Measurements from ENCODE around the gene ANXA10.
"Not testable (repeated sequence)": the region's sequence is repeated elsewhere in the genome, so short reads cannot be mapped to it uniquely, and the experiment has no call there.

The ANXA10 gene

DNA sequence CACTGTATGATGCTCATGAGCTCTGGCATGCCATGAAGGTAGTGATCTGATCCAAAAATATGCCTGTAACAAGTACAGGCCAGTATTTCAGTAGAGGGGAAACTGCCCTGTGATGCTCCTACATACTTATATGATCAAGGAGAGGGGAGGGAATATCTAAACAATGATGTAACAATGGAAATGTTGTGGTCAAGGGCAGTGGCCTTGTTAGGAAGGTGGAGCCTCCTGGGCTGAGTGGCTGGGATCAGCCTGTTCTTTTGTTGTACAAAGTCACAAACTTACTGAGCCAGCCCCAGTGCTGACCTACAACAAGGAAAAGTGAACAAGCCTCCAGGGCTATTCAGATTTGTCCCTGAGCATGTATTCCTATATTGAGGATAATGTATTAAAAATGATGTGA, 70.3 kb downstream of the ANXA10 start:
- DNase-seq (ENCODE audit: low spot score), result no peak

DNA sequence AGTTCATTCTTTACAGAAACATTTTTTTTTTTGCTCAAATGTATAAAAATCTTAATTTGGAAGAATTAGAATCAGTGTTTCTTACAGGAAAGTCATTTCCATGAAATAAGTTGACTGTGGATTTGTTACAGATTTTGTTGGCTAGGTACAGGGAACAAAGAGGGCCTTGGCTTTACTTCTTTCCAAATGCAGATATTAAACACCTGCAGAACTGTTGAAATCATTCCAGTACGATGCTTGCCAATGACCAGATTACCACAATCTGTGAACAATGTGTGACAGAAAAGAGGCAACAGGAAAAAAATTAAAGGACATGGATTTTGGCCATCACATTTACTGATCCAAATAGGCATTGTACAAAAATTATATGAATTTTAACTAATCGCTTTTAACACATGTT, 70.8 kb downstream of the ANXA10 start:
- DNase-seq (ENCODE audit: low spot score), result no peak

DNA sequence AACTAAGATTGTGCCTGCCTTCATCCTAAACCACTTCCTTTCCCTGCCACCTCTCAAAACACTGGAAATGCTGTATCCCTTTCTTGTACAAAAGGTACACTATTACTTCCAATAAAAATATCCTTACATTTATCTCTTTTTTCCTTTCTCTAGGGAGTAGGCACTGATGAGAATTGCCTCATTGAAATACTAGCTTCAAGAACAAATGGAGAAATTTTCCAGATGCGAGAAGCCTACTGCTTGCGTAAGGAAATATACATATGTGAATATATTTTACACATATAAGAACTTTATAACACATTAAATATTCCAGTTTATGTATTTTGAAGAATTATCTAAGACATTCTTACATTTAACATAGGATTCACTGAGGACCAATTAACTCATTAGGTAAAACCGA, 71.7 kb downstream of the ANXA10 start:
- DNase-seq (ENCODE audit: low spot score), result no peak

DNA sequence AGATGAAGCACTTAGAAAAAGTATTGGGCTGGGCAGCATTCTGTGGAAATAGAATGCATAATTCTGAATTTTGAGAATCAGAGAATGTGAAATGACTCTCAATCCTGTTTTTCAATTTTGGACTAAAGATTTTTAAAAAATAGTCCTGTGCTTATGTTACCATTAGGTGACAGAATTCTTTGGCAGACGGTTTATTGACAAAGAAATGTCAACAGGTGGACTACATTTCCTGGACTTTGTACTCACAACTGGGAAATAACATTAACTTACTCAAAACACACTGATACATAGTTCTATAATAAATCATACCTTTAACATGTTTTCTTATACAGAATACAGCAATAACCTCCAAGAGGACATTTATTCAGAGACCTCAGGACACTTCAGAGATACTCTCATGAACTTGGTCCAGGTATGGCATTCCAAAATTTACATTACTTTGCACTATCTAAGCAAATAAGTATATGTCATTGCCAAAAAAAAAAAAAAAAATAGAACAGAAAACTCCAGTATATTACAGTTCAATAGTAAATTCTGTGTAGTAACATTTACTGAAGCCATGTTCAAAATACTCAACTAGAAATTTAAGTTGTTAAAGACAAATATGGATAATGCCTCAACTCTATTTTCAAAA, 72.7 kb downstream of the ANXA10 start:
- DNase-seq (ENCODE audit: low spot score), result no peak

DNA sequence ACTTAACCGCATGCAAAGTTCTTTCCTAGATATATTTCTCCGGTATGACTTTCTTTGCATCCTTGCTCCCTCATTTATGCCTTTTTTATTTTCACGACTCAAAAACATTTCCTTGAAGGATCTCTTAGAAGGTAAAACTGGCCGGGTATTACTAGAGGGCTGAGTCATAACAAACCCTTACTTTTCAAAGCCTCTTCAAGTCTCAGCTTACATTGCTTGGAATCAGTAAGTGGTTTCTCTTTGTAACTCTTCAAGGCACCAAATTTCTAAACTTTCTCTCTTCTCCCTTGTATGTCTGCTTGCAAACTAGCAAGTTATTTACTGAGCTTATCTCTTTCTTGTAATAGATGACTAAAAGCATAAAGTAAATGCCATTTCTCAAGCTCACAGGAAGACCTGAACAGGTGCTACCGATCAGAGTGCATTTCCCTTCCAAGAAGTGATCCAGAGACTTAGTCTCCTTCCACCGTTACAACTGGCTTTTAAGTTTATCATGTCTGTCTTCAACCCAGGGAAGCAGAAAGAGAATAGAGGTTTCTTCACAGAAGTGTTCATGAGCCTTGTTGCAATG, 75.5 kb downstream of the ANXA10 start:
- no peak for DNase-seq (ENCODE audit: low spot score)

DNA sequence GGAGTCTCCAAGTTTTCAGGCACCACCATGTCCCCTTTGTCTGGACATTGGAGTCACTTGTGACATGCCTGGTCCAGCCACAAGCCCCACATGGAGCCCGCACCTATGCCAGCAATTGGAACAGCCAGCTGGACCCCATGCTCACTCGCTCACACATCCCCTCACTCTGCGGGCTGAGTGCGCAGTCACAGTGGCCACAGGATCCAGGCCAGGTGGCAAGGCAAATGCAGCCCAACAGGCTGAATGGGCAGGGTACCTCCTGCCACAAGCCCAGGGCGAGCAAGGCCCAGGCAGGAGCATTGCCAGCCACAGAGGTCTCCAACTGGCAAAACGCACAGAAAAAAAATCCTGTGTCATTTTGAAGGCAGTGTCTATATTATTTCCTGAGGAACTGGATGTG, 82.0 kb downstream of the ANXA10 start:
- no peak for DNase-seq (ENCODE audit: low spot score)

DNA sequence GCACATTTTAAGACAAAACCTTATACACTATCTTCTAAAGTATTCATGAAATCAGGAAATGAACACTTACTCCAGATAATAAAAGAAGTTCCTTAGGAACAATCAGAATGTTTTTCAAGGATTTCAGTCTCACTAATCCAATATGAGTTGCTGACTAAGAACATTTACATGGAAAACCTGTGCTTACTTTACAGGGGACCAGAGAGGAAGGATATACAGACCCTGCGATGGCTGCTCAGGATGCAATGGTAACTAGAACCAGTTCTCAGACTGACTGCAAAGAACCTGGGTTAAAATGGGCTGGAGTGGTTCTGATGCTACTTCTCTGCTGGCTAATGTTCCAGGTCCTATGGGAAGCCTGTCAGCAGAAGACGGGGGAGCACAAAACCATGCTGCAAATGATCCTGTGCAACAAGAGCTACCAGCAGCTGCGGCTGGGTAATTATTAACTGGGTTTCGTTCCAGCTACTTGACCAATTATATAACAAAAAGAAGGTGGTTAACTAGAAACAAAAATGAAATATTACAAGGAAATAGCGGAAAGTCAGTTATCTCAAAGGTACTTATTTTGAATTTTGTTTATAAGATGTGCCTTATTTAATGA, 85.3 kb downstream of the ANXA10 start:
- DNase-seq (ENCODE audit: low spot score), result no peak

DNA sequence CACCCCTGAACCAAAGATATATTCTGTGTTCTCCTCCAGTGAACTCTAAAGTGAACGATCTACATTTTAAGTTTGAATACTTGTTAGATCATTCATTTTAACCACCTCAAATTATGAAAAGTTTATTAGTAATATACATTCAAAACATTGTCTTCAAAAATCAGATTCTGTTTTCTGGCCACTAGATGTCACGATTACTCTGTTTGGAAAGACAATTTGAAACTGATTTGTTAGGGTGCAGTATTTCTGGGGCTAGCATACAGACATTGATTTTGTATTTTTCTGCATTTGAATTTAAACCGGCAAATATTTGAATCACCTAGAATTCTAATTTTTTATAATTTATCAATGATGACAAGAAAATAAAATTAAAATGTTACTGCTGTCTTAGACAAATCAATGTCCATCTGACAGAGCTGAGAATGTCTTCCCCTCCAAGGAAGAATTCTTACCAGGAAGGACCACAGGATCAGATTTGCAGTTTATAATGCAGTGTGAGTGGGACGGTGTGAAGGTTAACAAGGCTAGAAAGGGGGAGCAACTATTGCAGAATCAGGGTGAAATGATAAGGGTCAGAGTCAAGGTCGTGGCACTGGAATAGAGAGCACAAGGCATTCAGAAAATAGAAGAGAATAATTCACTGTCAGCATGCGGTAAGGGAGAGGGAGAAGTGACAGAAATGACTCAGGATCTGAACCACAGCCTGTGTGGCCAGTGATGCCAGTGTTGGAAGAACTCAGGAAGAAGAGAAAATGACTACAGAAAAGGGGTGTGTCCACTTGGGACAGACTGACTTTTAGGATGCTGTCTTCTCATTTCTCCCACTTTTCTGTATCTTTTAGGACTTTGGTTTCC, 91.6 kb downstream of the ANXA10 start:
- peak; percentile 26 for DNase-seq (ENCODE audit: low spot score)

DNA sequence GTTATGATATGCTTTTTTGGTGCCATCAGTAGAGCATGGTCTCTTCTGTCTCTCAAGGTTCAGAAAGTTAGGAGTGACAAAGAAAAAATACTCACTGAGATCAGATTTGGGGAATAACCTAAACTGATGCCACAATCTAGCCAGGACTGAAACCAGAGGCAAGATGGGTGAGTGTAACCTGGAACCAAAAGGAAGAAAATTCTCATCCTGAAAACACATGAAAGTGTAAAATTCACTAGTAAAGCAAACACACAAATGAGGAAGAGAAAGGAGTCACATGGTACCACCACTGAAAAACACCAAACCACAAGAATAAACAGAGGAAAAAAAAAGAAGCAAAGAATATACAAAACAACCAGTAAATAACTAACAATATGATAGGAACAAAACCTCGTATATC, 96.4 kb downstream of the ANXA10 start:
- no peak for DNase-seq (ENCODE audit: low spot score)

DNA sequence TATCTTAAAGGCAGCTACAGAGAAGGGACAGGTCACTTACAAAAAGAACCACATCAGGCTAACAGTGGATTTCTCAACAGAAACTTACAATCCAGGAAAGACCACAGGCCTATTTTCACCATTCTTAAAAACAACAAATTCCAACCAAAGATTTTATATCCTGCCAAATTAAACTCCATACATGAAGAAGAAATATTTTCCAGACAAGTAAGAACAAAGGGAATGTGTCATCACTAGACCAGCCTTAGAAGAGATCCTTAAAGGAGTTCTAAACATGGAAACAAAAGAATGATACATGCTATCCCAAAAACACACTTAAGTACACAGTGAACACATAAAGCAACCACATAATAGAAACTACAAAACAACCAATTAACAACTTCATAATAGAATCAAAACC, 105.6 kb downstream of the ANXA10 start:
- DNase-seq (ENCODE audit: low spot score), result no peak

DNA sequence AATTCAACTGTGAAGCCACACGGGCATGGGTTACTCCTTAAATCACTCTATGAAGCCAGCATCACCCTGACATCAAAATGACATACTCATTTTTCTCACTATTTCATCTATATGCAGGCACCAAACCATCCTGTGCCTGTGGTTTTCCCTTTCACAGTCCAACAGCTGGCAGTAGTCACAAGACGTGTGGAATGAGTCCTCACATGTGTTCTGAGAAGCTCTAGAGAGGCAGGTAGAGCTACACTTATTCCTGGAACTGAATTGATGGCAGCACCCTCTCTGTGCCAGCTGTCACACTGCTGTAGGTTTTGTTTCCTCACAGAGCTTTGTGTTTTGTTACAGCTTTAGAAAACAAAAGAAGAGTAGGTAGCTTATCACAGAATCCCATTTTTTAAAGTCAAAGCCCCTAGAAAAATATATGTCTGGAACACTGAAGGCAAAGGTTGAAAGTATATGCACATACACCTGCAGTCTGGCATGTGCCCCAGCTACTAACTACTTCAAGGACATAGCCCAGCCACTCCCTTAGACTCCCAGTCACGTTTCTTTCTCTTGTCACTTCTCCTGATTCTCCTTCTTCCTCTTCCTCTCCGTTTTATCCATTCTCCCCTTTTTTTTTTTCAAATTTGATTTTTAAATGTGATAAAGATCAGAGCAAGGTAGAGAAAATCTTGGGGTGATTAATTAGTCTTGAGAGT, 107.1 kb downstream of the ANXA10 start:
- DNase-seq (ENCODE audit: low spot score), result no peak

DNA sequence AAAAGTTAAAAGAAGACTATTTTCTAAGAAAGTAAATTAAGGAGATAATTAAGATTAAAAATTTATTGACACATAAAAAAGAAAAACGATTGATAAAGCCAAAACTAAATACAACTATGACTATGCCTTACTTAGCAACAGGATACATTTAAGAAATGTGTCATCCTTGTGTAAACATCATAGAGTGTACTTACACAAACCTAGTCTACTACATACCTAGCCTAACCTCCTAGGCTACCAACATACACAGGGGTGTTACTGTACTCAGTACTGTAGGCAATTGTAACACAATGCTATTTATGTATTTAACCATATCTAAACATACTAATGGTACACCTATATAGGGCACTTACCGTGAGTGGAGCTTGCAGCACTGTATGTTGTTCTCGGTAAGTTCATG, 108.3 kb downstream of the ANXA10 start:
- DNase-seq (ENCODE audit: low spot score), result no peak

DNA sequence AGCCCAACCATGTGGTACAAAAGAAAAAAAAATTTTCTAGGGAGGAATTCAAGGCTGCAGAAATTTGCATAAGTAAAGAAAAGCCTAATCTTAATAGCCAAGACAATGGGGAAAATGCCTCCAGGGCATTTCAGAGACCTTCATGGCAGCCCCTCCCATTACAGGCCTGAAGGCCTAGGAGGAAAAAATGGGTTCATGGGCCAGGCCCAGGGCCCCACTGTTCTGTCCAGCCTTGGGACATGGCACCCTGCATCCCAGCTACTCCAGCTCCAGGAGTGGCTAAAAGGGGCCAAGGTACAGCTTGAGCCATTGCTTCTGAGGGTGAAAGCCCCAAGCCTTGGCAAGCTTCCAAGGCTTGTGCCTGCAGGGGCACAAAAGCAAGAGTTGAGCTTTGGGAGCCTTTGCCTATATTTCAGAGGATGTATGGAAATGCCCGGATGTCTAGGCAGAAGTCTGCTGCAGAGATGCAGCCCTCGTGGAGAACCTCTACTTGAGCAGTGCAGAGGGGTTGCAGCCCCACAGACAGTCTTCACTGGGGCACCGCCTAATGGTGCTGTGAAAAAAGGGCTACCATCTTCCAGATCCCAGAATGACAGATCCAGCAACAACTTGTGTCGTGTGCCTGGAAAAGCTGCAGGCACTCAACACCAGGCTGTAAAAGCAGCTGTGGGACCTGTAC, 111.0 kb downstream of the ANXA10 start:
- no peak for DNase-seq (ENCODE audit: low spot score)

DNA sequence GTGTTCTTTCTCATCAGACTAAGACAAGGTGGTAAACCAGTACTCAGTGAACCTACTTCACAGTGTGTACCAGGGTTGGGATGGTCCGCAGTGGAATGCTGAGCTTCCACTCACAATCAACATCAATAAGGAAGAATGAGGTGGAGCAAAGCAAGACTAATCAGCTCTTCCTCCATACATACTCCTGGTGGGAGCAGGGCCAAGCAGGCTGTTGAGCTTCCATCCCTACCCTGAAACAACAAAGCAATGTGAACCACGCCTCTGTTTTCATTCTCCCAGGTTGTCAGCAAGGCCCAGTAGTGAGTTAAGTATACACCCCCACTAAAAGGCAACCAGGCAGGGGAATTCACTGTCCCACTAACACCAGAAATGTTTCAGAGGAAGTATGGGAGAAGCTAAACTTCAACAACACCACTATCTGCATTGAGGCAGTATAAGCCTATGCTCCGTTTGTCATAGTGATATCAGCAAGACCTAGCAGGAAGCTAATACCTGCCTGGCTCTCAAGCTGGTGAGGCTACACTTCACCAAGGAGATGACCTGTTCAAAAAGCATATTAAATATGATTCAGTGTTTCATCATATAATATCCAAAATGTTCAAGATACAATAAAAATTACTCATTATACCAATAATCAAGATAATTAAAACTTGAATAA, 116.7 kb downstream of the ANXA10 start:
- no peak for DNase-seq (ENCODE audit: low spot score)

DNA sequence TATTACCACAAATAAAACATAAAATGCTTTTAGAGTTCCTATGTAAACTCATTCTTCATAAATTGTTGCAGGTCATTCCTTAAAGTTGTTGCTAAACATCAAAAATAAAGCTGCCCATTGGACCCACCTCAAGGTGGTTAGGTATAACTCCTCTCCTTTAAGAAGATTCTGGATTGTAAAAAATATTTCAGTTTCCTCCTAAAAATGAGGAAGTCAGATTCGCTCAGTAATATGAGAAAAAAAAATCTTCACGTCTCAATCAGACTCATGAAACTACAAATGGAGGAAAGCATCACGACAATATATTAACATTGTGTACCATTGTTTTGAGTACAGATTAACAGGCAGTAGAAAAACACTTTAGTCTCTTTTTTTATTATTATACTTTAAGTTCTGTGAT, 120.3 kb downstream of the ANXA10 start:
- no peak for DNase-seq (ENCODE audit: low spot score)

DNA sequence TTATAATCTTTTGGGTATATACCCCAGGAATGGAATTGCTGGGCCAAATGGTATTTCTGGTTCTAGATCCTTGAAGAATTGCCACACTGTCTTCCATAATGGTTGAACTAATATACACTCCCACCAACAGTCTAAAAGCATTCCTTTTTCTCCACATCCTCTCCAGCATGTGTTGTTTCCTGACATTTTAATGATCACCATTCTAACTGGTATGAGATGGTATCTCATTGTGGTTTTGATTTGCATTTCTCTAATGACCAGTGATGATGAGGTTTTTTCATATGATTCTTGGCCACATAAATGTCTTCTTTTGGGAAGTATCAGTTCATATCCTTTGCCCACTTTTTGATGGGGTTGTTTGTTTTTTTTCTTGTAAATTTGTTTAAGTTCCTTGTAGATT, 121.2 kb downstream of the ANXA10 start:
- DNase-seq (ENCODE audit: low spot score), result not testable (repeated sequence)

DNA sequence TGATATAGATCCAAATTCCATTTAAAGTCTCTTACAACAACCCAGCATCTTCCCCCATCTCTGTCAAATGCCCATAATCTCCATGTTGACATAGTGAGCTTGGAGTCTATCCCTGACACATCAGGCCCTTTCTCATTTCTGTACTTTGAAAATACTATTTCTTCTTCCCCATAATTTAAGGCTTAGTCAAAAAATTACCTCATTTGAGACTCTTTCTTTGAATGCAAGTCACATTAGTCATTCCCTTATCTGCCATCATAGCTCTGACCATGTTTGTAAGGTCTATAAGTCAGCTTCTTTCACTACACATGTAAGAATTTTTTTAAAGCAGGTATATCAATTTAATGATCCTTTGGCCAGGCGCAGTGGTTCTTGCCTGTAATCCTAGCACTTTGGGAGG, 126.3 kb downstream of the ANXA10 start:
- peak; percentile 31 for DNase-seq (ENCODE audit: low spot score)

DNA sequence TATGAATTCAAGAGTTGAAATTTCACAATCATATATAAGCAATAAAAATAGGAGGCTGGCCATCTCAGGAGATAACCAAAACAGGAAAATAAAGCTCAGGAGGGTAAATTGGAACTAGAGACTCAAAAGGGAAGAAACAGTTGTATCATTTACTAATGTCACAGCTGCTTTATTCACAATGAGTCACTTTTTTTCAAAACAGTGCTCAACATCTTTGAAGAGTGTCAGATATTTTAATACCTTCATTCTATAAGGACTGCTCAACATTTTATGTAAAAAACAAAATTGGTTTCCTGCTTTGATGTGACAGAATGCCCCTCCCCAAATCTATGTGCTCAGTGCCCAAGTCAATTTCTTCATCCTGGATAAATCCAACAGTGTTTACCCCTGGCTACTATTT, 128.6 kb downstream of the ANXA10 start:
- peak; percentile 22 for DNase-seq (ENCODE audit: low spot score)

DNA sequence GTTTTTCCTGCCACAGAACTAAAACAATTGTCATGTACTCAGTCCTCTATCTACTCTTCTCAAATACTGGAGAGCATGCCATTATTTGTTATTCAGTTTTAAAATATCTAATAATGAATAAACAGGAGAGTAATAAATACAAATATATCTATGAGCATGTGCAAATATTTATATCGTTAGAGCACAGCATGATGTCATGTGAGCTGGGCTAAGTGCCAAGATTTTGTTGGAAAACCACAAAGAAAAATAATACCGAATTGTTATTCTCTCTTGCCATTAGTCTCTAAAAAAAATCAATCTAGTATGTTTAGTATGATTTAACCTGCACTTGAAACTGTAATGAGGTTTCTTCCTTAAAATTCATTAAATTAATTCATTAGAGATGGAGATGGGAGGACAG, 129.0 kb downstream of the ANXA10 start:
- peak; percentile 35 for DNase-seq (ENCODE audit: low spot score)
